NAMALWA (cell line): ENCODE data around the gene PLOD2.
A peak's percentile ranks its signal among the peaks of the same experiment; 100 is the strongest.

Source experiments
- DNase-seq: peaks from one replicate; pipeline ENCODE4 v3.0.0-alpha.2; 2015; ENCODE audit warnings: low spot score

The PLOD2 gene

GRCh38 chr3:146160964-146161662 is at the start of gene PLOD2:
PLOD2 (minus strand) TSS chr3:146161184; CDS start chr3:146160989, 195 bp downstream.
- DNase-seq, result no peak

DNA sequence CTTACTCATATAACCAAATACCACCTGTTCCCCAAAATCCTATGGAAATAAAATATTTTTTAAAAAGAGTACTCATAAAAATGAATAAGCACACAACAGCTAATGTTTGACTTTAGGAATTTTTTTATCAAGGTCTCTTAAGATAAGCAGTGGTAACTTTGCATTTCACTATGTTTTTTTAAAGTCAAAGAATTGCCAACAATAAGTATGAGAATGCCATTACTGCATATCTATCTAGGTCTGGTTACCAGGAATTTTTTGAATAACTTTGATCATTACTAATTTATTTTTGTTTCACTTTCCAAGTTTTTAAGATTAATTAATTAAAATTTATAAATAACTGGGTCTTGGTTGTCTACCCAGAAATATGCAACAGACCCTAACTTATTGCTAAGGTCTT is 48.4 kb upstream of the PLOD2 start:
- DNase-seq, result no peak

DNA sequence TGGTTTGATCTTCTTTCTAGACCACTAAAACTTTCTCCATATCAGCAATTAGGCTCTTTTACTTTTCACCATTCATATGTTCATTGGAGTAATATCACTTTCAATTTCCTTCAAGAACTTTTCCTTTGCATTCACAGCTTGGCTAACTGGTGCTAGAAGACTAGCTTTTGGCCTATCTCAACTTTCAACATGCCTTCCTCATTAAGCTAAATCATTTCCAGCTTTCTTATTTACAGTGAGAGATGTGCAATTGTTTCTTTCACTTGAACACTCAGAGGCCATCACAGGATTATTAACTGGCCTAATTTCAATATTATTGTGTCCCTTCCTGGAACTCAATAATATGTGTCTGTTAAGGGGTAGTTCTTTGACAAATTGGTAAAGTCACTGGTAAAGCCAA is 42.8 kb upstream of the PLOD2 start:
- DNase-seq, result no peak

- no peak for DNase-seq
Measured at GRCh38 chr3:146200461-146201220, 39.7 kb upstream of the PLOD2 start.

GRCh38 chr3:146199762-146200161 is 38.8 kb upstream of the PLOD2 start:
- DNase-seq, result no peak

DNA sequence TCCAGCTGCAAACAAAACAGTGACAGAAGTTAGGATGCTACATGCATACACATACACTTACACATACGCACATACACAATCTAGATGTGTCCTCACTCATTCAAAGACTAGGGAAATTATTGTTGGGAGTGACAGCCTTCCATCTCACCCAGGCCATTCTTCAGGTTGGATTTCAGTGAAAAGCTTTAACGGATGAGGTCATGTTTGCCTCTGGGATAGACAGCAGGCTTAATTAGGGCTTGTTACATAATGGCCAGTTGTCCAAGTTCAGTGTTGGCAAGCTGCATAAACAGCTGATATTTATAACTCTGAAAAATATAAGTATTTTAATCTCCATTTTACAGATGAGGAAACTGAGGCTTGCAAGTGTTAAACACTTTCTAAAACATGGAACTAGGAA is 35.8 kb upstream of the PLOD2 start:
- no peak for DNase-seq

- no peak for DNase-seq
Measured at GRCh38 chr3:146195605-146196004, 34.6 kb upstream of the PLOD2 start.

DNA sequence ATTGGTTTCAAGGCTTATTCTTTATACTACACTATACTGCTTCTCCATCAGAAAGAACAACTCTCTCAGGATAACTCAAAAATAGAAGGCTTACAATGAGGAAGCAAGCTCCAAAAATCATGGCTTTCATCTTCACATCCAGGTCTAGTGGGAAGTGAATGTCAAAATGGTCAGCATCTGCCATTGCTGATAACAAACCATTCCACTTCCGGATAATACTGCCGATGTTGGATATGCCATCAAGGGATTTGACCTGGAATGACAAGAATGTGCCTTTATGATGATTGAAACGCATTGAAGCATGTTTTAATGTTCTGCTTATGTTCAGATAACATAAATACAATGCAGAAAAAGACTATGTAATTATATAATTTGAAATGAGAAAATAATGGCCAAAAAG is 34.0 kb upstream of the PLOD2 start:
- no peak for DNase-seq

GRCh38 chr3:146191051-146191450 is 30.1 kb upstream of the PLOD2 start:
- no peak for DNase-seq

DNA sequence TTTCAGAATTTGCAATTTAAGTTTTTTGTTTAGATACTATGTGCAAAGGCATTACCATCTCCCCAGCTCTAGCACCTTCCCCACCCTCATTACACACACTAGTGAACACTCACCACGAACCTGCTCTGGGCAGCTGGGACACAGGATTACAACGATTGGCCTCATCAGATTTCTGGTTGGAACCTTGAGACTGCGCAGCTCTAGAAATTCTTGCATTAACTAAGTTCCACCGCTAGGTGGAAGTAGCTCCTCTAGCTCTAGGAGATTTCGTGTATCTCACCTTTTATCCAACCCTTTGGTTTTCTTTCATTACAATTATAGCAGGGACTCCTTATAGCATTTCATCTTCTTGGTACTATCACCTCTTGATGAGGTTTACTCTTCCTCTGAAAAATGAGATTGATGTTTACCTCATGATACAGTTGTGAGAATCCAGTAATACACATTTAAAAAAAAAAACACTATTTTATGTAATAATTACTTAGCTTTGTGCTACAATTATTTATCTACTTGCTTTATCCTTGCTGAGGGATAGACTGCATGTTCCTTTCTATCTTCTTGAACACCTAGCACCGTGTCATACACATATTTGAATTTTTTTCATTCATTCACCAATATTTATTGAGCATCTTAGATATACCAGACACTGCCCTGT is 28.7 kb upstream of the PLOD2 start:
- DNase-seq, result peak; percentile 77

- peak; percentile 28 for DNase-seq
Measured at GRCh38 chr3:146187334-146187950, 26.5 kb upstream of the PLOD2 start.

DNA sequence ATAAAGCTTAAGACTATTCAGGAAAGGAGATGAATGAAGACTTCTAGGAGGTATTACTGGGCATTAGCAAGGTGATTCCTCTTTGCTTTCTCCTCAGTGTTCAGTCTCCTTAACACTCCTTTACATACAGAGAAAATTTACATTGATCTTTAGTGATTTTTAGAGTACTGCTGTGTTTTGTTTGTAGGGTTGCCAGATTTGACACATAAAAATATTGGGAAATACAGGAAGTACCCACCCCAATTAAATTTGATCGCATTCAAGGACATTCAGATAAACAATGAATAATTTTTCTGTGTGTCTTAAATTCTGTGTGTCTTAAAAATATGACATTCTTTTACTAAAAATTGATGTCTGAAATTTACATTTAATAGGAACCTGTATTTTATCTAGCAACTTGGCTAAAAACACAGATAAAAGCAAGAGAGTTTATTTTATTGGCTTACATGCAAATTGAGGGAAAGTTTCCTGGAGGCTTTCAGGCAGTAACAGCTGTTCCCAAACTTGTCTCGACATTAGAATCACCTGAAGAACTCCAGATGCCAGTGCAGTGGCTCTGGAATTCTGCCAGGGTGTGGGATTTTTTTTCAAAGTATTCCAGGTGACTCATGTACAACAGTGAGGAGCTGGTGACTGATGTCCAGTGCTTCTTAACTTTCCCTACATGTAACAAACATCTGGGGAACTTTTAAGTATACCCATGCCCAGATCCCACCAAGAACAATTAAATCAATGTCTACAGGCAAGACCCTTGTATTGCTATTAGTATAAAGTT is 23.4 kb upstream of the PLOD2 start:
- DNase-seq, result no peak

GRCh38 chr3:146181216-146181615 is 20.2 kb upstream of the PLOD2 start:
- no peak for DNase-seq

DNA sequence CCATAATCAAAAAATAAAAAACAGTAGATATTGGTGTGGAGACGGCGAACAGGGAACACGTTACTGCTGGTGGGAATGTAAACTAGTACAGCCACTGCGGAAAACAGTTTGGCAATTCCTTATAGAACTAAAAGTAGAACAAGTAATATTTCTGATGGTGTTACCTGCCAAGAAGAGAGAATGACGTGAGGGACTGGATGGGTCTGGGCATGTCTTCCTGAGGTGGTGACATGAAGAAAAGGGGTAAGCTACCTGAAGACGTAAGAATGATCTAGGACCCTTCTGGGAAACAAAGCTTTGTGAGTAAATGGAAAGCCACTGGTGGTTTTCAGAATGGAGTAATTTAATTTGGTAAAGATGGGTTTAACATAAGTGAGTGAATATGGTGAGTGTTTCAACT is 19.4 kb upstream of the PLOD2 start:
- no peak for DNase-seq

GRCh38 chr3:146178006-146178689 is 17.2 kb upstream of the PLOD2 start:
- no peak for DNase-seq

DNA sequence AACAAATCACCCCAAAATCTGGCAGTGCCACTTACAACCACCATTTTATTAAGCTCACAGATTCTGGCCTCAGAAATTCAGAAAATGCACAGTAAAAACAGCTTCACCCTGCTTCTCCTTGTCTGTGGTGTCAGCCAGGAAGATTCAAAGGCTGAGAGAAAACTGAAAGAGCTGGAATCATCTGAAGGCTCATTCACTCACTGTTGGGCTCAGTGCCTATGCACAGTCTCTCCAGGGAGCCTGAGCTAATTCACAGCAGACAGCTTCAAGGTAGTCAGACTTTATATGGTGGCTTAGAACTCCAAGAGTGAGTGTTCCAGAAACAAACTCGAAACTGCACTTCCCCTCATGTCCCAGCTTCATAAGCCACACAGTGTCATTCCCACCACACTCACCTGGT is 16.5 kb upstream of the PLOD2 start:
- DNase-seq, result no peak

DNA sequence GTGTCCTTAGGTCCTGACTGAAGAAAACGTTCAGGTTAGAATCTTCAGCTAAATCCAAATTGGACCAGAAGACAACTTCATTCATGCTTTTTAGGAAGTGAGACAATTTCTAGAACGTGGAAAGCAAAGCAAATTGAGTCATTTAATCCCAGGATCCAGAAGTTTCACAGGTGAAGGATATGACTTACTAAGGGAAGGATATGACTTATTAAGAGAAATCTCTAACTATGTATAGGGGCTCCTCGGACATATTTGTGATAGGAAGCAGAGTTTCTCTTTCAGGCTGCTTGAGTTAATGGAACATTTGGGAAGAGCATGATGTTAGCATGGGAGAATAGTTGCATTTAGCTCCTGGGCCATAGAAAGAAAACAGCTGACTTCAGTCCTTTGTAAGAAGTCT is 16.1 kb upstream of the PLOD2 start:
- no peak for DNase-seq

DNA sequence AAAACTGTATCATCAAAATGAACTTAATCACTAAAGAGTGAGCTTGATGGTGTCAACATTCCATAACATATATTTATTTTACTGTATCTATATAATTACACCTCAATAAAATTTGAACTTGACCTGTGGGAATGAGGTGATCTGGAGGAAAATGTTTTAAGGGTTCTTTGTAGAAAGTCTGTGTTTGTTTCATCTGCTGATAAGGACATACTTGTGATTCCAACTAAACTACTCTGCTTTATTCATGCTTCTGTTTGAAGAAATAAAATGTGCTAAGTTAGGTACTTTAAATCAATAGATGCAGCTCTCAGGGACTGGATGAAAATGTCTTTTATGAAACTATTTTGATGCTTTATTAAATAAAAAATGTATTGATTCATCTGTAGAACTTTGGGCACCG is 11.6 kb upstream of the PLOD2 start:
- no peak for DNase-seq

GRCh38 chr3:146170591-146170990 is 9.6 kb upstream of the PLOD2 start:
- DNase-seq, result no peak

GRCh38 chr3:146169891-146170290 is 8.9 kb upstream of the PLOD2 start:
- peak; percentile 19 for DNase-seq

GRCh38 chr3:146166826-146167225 is 5.8 kb upstream of the PLOD2 start:
- DNase-seq, result no peak
